Smooth muscle cell (in vitro differentiated cells): Measurements from ENCODE around the gene ASTN2. TPM values are rescaled to one million over a fixed set of nuclear protein-coding genes. Genes with fewer than 3 reads are reported as not detected.

Experiments used
- DNase-seq: peaks from one replicate; lab custom pipeline; 2025; ENCODE audit not compliant: unreplicated experiment; lab: John Stamatoyannopoulos, UW
- H2AFZ ChIP-seq: fragments of 200-600 bp; sonication (generic); 2 replicates; pipeline ENCODE4 v1.6.0; 2016; ENCODE audit warnings: antibody characterized with exemption, low read depth, mild to moderate bottlenecking
- H3F3A ChIP-seq: fragments of 200-600 bp; sonication (generic); 2 replicates; pipeline ENCODE4 v1.6.0; 2017; ENCODE audit warnings: antibody characterized with exemption, low read depth
- H3K27ac ChIP-seq: fragments of 200-600 bp; sonication (generic); 2 replicates; pipeline ENCODE4 v1.5.1; 2016; ENCODE audit warnings: low read depth, mild to moderate bottlenecking
- H3K27me3 ChIP-seq: fragments of 200-600 bp; sonication (generic); 2 replicates; pipeline ENCODE4 v1.6.1; 2016; ENCODE audit warnings: low read depth, mild to moderate bottlenecking
- H3K36me3 ChIP-seq: fragments of 200-600 bp; sonication (generic); 2 replicates; pipeline ENCODE4 v1.5.1; 2016; ENCODE audit warnings: low read depth
- H3K4me1 ChIP-seq: fragments of 200-600 bp; sonication (generic); 2 replicates; pipeline ENCODE4 v1.5.1; 2016; ENCODE audit warnings: low read depth
- H3K4me2 ChIP-seq: fragments of 200-600 bp; sonication (generic); 2 replicates; pipeline ENCODE4 v1.6.0; 2016; ENCODE audit warnings: mild to moderate bottlenecking
- H3K4me3 ChIP-seq: fragments of 200-600 bp; sonication (generic); 2 replicates; pipeline ENCODE4 v1.5.1; 2016; ENCODE audit warnings: mild to moderate bottlenecking
- H3K79me2 ChIP-seq: fragments of 200-600 bp; sonication (generic); 2 replicates; pipeline ENCODE4 v1.6.0; 2016; ENCODE audit warnings: low read depth, mild to moderate bottlenecking
- H3K9ac ChIP-seq: fragments of 200-600 bp; sonication (generic); 2 replicates; pipeline ENCODE4 v1.6.0; 2016; ENCODE audit warnings: low read depth
- H3K9me3 ChIP-seq: fragments of 200-600 bp; sonication (generic); replicated peaks from 2 replicates; pipeline ENCODE4 v1.5.1; 2016; ENCODE audit warnings: low read depth
- H4K20me1 ChIP-seq: fragments of 200-600 bp; sonication (generic); 2 replicates; pipeline ENCODE4 v1.6.0; 2016; ENCODE audit warnings: low read depth
- CTCF ChIP-seq: fragments of 200-600 bp; sonication (generic); IDR thresholded peaks from 2 replicates; pipeline ENCODE4 v1.5.1; 2017; ENCODE audit warnings: borderline replicate concordance, mild to moderate bottlenecking, antibody characterized with exemption; ENCODE audit not compliant: insufficient read depth, poor library complexity, severe bottlenecking
- WGBS: methylation state at CpG from one replicate; pipeline ENCODE4 v1.1.7; 2016; ENCODE audit warnings: low lambda C conversion rate; 5-methylcytosine and 5-hydroxymethylcytosine counted together
- polyA plus RNA-seq: library from polyadenylated mRNA; unstranded; fragments of >200 nt; fragmentation: Nextera tagmentation; extraction: Ambion mirVana; gene quantifications from 2 replicates; pipeline ENCODE4 v1.2.1, GENCODE V29; 2016
- small RNA-seq: library from RNA; depleted of rRNA; stranded (forward); fragments of <200 nt; gene quantifications from one replicate; pipeline ENCODE3, GENCODE V24; 2014
- total RNA-seq: library from RNA; depleted of rRNA; stranded (reverse); fragments of >200 nt; gene quantifications from 2 replicates; pipeline ENCODE4 v1.2.3, GENCODE V29; 2014

Gene ASTN2
- total and polyA plus RNA-seq, 2 experiments from 2014 or later: 6.5 to 6.7 TPM

GRCh38 chr9:116377179-116377798, 1037.6 kb downstream of the ASTN2 start:
- no peak overlapping the region for H3K4me3 ChIP-seq
- H2AFZ ChIP-seq: no peak overlapping the region
- no peaks in the 10 kb centered on the region for H3K27me3 ChIP-seq
- no peaks in the 10 kb centered on the region for H3K4me1 ChIP-seq
- peaks cover 6% of the 10 kb centered on the region for H3F3A ChIP-seq
- H3K4me2 ChIP-seq: peak overlapping the region; percentile 9
- TF ChIP-seq CTCF: no peak
- H3K9ac ChIP-seq: no peak overlapping the region
- 61% methylated on average over 8 of the region's 8 CpGs for WGBS
- peak overlapping the region; percentile 51 for H3K27ac ChIP-seq
- no peaks in the 10 kb centered on the region for H3K79me2 ChIP-seq
- no peaks in the 10 kb centered on the region for H3K36me3 ChIP-seq
- peaks cover 57% of the 10 kb centered on the region for H4K20me1 ChIP-seq
- DNase-seq: no peak
- no peaks in the 10 kb centered on the region for H3K9me3 ChIP-seq

Small RNA genes within 50 kb of the gene (small RNA-seq; reads per million reads assigned to genes)
- gene SNORA70C: not detected
